Activated CD8-positive, alpha-beta memory T cell treated with anti-CD3 and anti-CD28 coated beads for 1 hour (primary cell): ENCODE data around the gene TEX26.

Source experiments
- DNase-seq, 2 donors: peaks; one replicate each; pipeline ENCODE4 v3.0.0-alpha.2; 2020; ENCODE audit warnings: low read depth in 1 of 2; ENCODE audit errors: extremely low read depth in 1 of 2

Gene TEX26

GRCh38 chr13:30932481-30933353 is at the start of gene TEX26:
Gene TEX26 (plus strand): TSS chr13:30932656. CDS start chr13:30932716, 60 bp downstream.
- no peak for DNase-seq

- DNase-seq: no peak
These were observed 49.3 kb upstream of the TEX26 start for GRCh38 chr13:30882996-30883766.

- DNase-seq: no peak
These were observed 47.9 kb upstream of the TEX26 start for GRCh38 chr13:30884543-30884942.

GRCh38 chr13:30889196-30889690 is 43.2 kb upstream of the TEX26 start:
- DNase-seq: no peak

GRCh38 chr13:30892966-30893365 is 39.5 kb upstream of the TEX26 start:
- DNase-seq: no peak

- DNase-seq: no peak
These were observed 36.7 kb upstream of the TEX26 start for GRCh38 chr13:30895773-30896172.

- DNase-seq: no peak
These were observed 34.4 kb upstream of the TEX26 start for GRCh38 chr13:30898070-30898469.

GRCh38 chr13:30898678-30899241 is 33.7 kb upstream of the TEX26 start:
- no peak for DNase-seq

GRCh38 chr13:30900436-30900835 is 32.0 kb upstream of the TEX26 start:
- DNase-seq: no peak

- no peak for DNase-seq
These were observed 31.3 kb upstream of the TEX26 start for GRCh38 chr13:30900952-30901749.

- no peak for DNase-seq
These were observed 28.4 kb upstream of the TEX26 start for GRCh38 chr13:30904043-30904442.

- DNase-seq: no peak
These were observed 26.5 kb upstream of the TEX26 start, which contains the start of gene MEDAG for GRCh38 chr13:30905932-30906383. Gene MEDAG (plus strand): TSS chr13:30906271. CDS start chr13:30906516, 245 bp downstream.

- no peak for DNase-seq
These were observed 25.9 kb upstream of the TEX26 start for GRCh38 chr13:30906411-30907051.

- DNase-seq: no peak
These were observed 25.2 kb upstream of the TEX26 start for GRCh38 chr13:30907121-30907861.

- no peak for DNase-seq
These were observed 24.0 kb upstream of the TEX26 start for GRCh38 chr13:30908416-30908980.

- DNase-seq: no peak
These were observed 21.8 kb upstream of the TEX26 start for GRCh38 chr13:30910676-30911075.

GRCh38 chr13:30915691-30916541 is 16.5 kb upstream of the TEX26 start:
- DNase-seq: no peak

GRCh38 chr13:30916991-30917390 is 15.5 kb upstream of the TEX26 start:
- no peak for DNase-seq
